Muscle layer of duodenum (tissue), 2 donors: Measurements from ENCODE around the gene KRT16.
A peak's percentile ranks its signal among the peaks of the same experiment; 100 is the strongest.

Experiments
- H3K27ac ChIP-seq: one replicate; pipeline ENCODE4 v1.7.0; 2013; ENCODE audit warnings: mild to moderate bottlenecking, low read length
- H3K27me3 ChIP-seq: one replicate; pipeline ENCODE4 v1.7.0; 2013; ENCODE audit warnings: low read depth, mild to moderate bottlenecking, control low read depth, low read length
- H3K36me3 ChIP-seq, 2 donors: one replicate each; pipeline ENCODE4 v1.7.0; 2013; ENCODE audit warnings: low read length in 2 of 2, control low read depth in 1 of 2, mild to moderate bottlenecking in 1 of 2; ENCODE audit not compliant: insufficient read depth in 2 of 2, control insufficient read depth in 1 of 2
- H3K4me1 ChIP-seq, 2 donors: one replicate each; pipeline ENCODE4 v1.7.0; 2013; ENCODE audit warnings: low read length in 2 of 2, mild to moderate bottlenecking in 2 of 2, control low read depth in 1 of 2, moderate library complexity in 1 of 2; ENCODE audit not compliant: insufficient read depth in 2 of 2, control insufficient read depth in 1 of 2
- H3K4me3 ChIP-seq, 2 donors: one replicate each; pipeline ENCODE4 v1.7.0; 2013; ENCODE audit warnings: low read length in 2 of 2, low read depth in 1 of 2, mild to moderate bottlenecking in 1 of 2
- H3K9me3 ChIP-seq, 2 donors: one replicate each; pipeline ENCODE4 v1.7.0; 2013; ENCODE audit warnings: low read length in 2 of 2, control low read depth in 1 of 2, mild to moderate bottlenecking in 1 of 2; ENCODE audit not compliant: control insufficient read depth in 1 of 2
- donor health status: healthy.

The KRT16 gene

DNA sequence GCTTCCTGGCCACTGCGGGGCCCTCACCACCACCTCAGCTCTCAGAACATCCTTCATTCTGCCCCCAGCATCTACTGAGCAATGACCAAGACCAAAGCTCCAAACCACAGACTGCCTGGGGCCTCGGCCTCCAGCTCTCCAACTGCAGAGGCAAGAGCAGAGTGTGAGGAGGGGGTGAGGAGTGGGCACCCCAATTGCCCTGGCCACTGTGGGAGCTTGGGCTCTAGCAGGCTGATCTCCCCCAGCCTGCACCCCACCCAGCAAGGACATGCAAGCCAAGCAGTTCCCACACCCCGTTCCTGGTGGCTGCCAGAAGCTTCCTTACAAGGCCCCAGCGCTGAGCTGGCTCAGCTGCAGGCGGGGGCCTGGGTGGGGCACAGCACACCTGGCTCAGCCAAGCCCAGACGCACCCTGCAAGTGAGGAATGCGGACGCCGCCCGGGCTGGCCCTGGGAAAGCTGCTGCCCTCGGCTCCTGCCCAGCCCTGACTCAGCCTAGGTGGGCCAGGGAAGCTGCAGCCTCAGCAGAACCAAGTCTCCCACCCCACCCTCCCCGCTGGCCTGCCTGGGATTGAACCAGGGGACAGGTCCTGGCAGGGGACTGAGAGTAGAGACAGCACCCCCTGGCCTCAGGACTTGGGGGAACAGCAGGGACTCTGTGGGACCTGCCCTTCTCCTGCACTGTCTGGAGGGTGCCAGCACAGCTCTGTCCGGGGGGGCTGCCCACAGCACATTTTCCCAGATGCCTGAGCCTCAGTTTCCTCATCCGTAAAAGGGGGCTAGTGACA, 41.5 kb upstream of the KRT16 start:
- peak overlapping the region; percentile 87 for H3K27ac ChIP-seq
- H3K4me1 ChIP-seq = peaks cover 0 to 7% of the 10 kb centered on the region in 2 donors
- H3K4me3 ChIP-seq = no peak overlapping the region
- no peaks in the 10 kb centered on the region for H3K27me3 ChIP-seq
- H3K9me3 ChIP-seq = no peaks in the 10 kb centered on the region
- no peaks in the 10 kb centered on the region for H3K36me3 ChIP-seq

DNA sequence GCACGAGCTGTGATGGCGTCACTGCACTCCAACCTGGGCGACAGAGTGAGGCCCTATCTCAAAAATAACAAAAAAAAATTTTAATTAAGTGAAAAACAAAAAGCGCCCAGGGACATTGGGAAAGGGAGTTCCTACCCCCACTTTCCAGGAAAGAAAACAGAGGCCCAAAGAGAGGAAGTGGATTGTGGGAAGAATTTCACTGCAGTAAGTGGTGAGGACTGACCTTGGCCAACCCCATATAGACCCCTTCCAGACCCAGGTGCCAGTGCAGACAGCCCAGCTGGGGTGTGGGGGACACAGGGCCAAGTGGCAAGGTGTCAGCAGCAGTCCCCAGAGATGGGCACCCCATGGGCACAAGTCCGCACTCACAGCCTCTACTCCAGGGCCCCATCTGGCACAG, 40.9 kb upstream of the KRT16 start:
- H3K36me3 ChIP-seq = no peaks in the 10 kb centered on the region
- peak overlapping the region; percentile 76 for H3K27ac ChIP-seq
- no peak overlapping the region for H3K4me3 ChIP-seq
- H3K27me3 ChIP-seq = no peaks in the 10 kb centered on the region
- H3K9me3 ChIP-seq = no peaks in the 10 kb centered on the region
- H3K4me1 ChIP-seq = peaks cover 0 to 11% of the 10 kb centered on the region in 2 donors

DNA sequence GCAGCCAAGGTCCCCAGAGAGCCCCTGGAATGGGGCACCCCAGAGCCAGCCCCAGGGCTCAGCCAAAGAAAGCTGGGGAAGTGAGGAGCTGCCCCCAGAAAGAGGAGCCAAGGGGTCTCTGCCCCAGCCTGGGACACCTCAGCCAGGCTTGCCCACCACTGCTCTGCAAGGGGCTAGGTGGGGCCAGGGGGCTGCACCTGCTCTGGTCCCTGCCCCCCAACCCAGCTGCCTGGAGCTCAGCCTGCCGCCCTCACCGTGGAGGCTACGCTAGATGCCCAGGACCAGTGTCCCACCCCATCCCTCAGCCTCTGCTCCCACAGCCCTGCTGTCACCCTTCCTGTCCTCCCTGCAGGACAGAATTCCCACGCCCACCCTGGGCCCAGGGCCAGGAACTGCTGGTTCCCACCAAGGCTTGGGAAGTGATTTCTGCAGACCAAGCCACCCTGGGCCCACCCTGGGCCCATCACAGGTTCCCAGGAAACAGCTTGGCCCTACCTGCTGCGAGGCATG, 39.9 kb upstream of the KRT16 start:
- Histone ChIP-seq H3K36me3 (no peaks in the 10 kb centered on the region), H3K4me3 (no peak overlapping the region), H3K27ac (peak overlapping the region; percentile 24), H3K27me3 (no peaks in the 10 kb centered on the region), H3K4me1 (peaks cover 0 to 19% of the 10 kb centered on the region in 2 donors), H3K9me3 (no peaks in the 10 kb centered on the region)

- Histone ChIP-seq H3K4me1 (peaks cover 0 to 19% of the 10 kb centered on the region in 2 donors), H3K36me3 (no peaks in the 10 kb centered on the region), H3K27me3 (no peaks in the 10 kb centered on the region), H3K4me3 (no peak overlapping the region), H3K9me3 (no peaks in the 10 kb centered on the region), H3K27ac (peak overlapping the region; percentile 71)
These were observed 39.3 kb upstream of the KRT16 start for GRCh38 chr17:41651625-41652460.

GRCh38 chr17:41650794-41651624, 38.4 kb upstream of the KRT16 start:
- no peak overlapping the region for H3K4me3 ChIP-seq
- H3K4me1 ChIP-seq = peaks cover 0 to 19% of the 10 kb centered on the region in 2 donors
- H3K9me3 ChIP-seq = no peaks in the 10 kb centered on the region
- H3K36me3 ChIP-seq = no peaks in the 10 kb centered on the region
- peak overlapping the region; percentile 71 for H3K27ac ChIP-seq
- no peaks in the 10 kb centered on the region for H3K27me3 ChIP-seq

DNA sequence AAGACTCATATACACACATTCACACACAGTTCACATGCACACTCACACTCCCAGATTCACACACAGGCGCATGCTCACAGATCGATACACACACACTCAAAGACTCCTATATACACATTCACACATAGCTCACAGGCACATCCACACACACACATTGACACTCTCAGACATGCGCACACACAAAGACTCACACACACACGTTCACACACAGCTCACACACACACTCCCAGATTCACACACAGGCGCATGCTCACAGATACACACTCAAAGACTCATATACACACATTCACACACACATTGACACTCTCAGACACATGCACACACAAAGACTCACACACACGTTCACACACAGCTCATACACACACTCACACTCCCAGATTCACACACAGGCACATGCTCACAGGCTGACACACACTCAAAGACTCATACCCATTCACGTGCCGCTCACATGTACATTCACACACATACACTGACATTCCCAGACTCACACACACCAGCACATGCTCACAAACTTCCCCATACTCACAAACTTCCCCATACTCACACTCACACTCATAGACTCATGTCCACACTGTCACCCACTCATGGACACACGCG, 37.5 kb upstream of the KRT16 start:
- H3K27ac ChIP-seq = no peak overlapping the region
- no peaks in the 10 kb centered on the region for H3K27me3 ChIP-seq
- H3K36me3 ChIP-seq = no peaks in the 10 kb centered on the region
- H3K4me3 ChIP-seq = no peak overlapping the region
- H3K4me1 ChIP-seq = peaks cover 0 to 19% of the 10 kb centered on the region in 2 donors
- H3K9me3 ChIP-seq = no peaks in the 10 kb centered on the region

DNA sequence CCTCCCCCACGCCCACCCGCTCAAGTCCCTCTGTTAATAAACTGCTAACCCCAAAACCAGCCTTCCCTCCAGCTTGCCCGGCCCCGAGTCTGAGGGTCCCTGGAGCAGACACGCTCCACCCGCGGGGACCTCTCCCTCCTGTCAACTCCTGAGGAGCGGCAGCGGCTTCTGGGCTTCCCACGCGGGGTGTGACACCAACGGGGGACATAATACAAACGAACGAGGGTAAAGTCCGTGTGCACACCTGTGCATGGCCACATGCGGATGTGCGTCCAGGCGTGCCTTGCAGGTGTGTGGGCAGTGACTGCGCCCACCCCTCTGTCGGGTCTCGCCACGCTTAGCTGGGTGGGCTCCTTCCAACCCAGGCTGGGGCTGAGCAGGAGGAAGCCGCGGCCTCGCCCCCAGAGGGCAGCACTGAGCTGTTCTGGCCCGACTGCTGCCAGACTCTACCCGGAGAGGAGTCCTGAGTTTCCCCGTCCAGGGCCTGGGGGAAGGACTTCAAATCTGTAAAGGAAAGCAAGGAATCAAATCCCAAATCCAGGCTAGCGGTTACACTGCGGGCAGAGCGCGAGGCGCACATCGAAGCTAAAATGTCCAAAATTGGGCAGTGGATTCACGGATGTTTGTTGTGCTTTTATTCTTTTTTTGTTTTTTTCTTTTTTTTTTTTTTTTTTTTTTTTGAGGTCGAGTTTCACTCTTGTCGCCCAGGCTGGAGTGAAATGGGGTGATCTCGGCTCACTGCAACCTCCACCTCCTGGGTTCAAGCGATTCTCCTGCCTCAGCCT, 36.0 kb upstream of the KRT16 start:
- peaks cover 0 to 19% of the 10 kb centered on the region in 2 donors for H3K4me1 ChIP-seq
- H3K27ac ChIP-seq = no peak overlapping the region
- no peaks in the 10 kb centered on the region for H3K36me3 ChIP-seq
- H3K9me3 ChIP-seq = no peaks in the 10 kb centered on the region
- peak overlapping the region; percentile 50 to 69 for H3K4me3 ChIP-seq
- H3K27me3 ChIP-seq = no peaks in the 10 kb centered on the region

- Histone ChIP-seq H3K4me1 (peaks cover 0 to 19% of the 10 kb centered on the region in 2 donors), H3K9me3 (no peaks in the 10 kb centered on the region), H3K27ac (no peak overlapping the region)
These were observed 35.4 kb upstream of the KRT16 start for GRCh38 chr17:41647940-41648410.

GRCh38 chr17:41647038-41647813, 34.7 kb upstream of the KRT16 start:
- no peaks in the 10 kb centered on the region for H3K9me3 ChIP-seq
- no peak overlapping the region for H3K27ac ChIP-seq
- H3K27me3 ChIP-seq = no peaks in the 10 kb centered on the region
- no peaks in the 10 kb centered on the region for H3K36me3 ChIP-seq
- H3K4me3 ChIP-seq = no peak overlapping the region
- H3K4me1 ChIP-seq = peaks cover 0 to 19% of the 10 kb centered on the region in 2 donors

More at GRCh38 chr17:41647940-41648410, 35.4 kb upstream of the KRT16 start:
- no peaks in the 10 kb centered on the region for H3K27me3 ChIP-seq
- H3K4me3 ChIP-seq = peak overlapping the region; percentile 50 to 69
- no peaks in the 10 kb centered on the region for H3K36me3 ChIP-seq
